ENCODE results near the gene POLR3A.
"Not testable (repeated sequence)": the region's sequence is repeated elsewhere in the genome, so short reads cannot be mapped to it uniquely, and the experiment has no call there.

POLR3A gene
- total RNA-seq: 50.3 to 58.1 reads per million in 2 donors

DNA sequence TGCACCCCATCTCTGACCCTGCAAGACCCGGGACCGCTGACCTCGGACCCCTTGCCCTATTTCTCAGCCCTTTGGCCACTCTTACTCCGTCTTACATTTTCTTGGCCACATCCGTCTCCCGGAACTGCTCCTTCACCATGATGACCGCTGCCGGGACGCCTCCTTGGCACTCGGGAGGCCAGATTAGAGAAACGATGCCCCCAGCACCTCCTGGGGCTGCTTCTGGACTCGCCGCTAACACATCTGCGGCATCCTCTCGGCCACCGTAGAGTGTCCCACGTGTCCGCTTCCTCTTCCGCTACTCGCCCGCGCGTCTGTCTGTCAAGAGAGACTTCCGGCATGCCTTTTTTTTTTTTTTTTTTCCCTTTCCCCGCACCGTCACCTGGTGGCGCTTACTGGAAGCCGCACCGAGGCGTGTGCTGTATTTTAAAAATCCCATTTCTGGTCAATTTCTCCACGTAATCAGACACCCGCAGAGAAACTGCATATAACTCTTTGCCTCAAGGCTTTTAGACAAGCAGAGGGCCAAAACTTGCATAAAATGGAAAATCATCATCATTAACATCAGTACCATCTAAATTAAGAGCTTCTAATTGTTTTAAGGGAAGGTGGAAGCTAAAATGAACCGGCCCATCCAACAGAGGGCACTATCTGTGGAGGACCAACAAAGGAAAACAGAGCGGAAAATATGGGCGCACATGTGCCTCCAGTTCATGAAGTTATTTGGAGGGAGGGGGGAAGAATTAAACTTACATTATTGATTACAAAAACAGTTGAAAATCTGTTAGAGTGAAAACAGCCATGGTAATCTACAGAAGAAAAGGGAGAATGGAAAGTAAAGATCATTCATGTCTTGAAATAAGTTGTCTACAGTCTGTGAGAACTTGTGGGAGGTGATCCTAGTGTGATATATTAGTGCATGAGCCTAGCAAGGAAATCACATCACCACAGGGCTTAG, at the start of gene POLR3A:
POLR3A (minus strand) TSS at position 247 of the 958 bp plus-strand sequence; CDS start at position 139, 108 bp downstream.
- peak; percentile 57 for DNase-seq

DNA sequence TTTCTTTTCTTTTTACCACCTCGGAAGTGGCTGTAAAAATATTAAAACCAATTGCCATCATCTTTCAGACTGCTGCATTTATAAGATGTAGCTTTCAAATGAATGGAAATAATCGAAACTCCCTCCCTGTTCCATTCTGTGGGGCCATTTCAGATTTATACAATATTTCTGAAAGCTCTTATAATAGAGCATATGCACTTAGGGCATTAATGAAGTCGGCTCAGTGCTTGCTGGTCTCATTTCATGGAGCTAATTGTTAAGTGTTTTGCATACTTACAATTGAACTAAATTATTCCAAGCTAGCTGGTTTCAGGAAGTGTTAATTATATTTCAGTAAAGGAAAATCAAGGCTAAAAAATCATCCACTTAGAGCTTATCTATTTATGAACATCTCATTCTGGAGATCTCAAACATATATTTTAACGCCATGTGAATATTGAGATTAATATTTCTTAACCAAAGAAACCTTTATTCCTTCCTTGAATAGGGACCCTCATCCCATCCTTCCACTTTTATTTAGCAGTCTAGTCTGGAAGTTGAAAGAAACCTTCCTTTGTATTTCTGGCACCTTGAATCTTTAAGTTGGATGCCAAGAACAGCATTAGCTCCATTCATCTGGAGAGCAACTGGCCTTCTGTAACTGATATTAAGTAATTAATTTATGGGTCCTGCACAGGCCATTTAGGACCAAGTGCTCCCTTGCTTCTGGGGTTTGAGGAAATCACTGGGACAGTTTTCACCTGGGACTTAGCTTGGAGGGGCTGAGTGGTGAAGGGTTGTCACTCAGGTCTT, 49.4 kb upstream of the POLR3A start:
- DNase-seq: no peak

DNA sequence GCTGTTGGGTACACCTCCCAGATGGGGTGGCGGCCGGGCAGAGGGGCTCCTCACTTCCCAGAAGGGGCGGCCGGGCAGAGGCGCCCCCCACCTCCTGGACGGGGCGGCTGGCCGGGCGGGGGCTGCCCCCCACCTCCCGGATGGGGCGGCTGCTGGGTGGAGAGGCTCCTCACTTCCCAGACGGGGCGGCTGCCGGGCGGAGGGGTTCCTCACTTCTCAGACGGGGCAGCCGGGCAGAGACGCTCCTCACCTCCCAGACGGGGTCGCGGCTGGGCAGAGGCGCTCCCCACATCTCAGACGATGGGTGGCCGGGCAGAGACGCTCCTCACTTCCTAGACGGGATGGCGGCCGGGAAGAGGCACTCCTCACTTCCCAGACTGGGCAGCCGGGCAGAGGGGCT, 46.5 kb upstream of the POLR3A start:
- DNase-seq: not testable (repeated sequence)

DNA sequence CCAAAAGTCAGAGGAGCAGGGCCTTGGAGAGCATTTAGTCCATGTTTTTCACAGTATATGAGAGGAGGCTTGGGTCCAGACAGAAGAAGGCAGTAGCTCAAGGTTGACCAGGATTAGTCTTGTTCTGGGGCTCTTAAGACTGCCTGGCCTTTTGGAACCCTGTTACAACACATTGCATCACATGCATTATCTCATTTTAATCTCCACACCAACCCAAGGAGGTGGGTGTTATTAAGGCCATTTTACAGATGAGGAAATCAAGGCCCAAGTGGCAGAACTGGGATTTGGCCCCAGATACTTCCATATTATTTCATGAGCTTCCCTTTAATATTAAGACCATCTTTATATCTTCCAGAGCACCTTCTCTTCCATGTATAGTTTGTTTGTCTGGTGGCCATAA, 43.2 kb upstream of the POLR3A start:
- no peak for DNase-seq

DNA sequence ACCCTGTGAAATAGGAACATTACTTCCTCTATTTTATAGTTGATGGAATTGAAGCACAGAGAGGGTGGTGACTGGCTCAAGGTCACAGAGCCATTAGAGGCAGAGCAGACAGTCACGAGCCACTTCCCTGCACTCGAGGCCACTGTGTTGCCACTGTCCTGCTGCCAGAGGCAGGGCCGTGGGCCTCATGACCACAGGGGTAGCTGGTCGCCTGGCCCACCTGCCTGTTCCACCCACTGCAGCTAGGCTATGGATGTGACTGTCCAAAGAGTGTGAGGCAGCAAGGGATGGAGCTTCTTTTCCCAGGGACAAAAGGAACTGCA, 42.5 kb upstream of the POLR3A start:
- no peak for DNase-seq

DNA sequence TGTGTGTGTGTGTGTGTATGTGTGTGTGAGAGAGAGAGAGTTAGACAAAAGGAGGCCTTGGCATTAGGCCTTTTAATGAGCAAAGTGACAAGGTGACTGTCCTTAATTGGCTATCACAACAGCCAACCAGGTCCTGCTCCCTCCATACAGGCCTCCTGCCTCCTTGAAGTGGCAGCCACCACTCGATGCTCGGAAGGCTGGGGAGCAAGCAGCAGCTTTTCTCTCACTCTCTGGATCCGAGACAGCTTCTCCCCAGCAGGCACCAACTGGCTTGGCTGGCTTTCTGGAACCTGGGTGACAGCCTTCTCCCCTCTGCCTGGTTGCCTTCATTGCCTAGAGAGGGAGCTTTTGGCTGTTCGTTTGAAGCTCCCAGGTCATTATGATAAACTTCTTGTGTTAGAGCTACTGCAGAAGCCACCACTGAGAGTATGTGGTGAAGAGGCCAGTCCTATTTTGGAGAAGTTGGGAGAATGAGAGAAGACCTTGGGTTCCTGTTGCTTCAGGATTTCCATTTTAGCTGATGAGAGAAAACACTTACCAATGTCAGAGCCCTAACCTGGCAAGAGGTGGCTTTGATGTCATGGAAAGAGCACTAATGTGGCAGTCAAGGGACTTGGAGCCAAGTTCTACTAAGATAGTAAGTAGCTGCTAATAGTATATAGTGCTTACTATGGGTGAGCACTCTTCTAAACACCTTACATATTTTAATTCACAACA, 42.0 kb upstream of the POLR3A start:
- DNase-seq: no peak

DNA sequence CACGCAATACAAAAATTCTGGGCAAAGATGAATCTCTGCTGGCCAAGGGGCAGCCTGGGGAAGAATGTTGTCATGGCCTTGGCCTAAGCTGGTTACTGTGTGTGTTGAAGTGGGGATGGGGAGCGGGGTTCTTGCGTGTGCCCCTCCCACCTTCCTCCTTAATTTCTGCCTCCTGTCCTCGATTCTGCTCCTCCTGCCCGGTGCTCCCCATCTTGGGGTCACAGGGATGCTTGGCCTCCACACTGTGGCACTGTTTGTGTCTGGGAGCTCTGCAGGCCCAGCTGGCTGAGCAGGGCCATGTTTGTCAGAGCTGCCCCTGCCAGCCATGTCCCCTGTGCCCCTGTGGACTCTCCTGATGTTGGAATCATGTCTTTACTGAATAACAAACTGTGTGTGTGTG, 41.4 kb upstream of the POLR3A start:
- no peak for DNase-seq

DNA sequence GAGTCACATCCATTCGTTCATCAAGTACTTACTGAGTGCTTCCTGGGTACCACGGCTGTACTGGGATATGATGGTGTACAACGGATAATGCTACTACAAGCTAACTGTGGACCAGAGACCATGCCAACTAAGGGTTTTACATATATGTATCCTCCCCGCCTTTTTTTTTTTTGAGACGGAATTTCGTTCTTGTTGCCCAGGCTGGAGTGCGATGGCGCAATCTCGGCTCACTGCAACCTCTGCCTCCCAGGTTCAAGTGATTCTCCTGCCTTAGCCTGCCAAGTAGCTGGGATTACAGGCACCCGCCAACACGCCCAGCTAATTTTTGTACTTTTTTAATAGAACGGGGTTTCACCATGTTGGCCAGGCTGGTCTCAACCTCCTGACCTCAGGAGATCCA, 40.7 kb upstream of the POLR3A start:
- not testable (repeated sequence) for DNase-seq

DNA sequence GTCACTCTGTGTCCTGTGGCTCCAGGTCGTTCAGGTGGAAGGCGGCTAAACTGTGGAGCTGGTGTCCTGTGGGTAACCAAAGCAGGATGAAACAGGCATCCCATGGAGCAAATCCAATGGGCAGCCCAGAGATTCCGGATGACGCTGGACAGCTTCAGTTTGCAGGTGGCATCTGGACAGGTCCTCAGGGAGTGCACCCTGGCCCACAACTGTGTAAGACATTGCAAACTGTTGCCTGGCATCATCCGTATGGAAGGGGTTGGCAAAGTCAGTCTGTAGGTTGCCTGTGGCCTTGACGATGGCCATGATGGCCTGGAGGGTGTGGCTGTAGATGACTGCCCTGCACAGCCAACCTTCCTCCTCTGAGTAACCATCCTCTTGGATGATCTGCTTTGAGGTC, 39.8 kb upstream of the POLR3A start:
- no peak for DNase-seq

DNA sequence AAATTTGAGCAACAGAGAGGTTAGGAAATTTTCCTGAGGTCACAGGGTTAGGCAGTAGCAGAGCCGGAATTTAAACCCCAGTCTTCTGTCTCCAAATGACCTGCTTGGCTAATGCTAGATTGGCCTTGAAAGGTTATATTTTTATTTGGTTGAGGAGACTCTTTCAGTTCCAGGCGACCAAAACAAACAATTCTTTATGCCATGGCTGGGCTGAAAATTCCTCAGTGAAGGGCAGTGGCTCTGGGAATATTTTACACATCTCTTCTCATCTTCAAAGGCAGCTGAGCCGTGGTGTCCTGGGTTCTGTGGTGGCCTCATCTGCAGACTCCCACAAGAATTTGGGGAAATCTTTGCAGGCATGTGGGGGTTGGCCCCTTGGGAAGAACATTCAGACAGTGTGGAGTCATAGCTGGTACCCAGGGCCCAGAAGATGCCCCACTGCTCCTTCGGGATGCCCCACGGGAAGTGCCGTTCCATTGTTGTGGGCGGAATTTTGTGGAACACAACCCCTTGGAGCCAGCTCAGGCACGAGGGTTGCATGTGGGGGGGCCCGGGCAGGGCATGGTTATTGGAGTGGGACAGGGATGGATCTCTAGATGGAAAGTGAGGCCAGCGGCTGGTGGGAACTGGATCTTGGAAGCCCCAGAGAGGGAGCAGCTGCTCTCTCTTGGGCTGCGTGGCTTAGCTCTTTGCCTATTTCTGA, 37.6 kb upstream of the POLR3A start:
- DNase-seq: no peak

DNA sequence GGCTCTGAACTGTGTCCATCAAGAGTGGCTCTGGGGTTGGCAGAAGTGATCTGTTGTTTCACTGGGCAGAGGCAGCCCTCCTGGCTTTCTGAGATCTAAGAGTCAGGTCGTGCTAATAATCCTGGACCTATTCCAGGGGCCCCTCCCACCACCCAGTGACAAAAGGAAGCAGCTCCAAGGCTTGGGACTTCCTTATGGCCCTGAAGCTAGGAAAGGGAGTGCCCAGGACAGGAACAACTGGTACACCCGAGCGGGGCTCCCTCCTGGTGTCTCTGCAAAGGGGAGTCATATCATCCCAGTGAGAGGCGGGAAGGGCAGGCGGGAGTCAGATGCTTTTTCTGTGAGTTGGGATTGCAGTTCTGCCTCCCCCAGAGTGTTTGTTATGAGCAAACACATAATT, 36.7 kb upstream of the POLR3A start:
- no peak for DNase-seq

DNA sequence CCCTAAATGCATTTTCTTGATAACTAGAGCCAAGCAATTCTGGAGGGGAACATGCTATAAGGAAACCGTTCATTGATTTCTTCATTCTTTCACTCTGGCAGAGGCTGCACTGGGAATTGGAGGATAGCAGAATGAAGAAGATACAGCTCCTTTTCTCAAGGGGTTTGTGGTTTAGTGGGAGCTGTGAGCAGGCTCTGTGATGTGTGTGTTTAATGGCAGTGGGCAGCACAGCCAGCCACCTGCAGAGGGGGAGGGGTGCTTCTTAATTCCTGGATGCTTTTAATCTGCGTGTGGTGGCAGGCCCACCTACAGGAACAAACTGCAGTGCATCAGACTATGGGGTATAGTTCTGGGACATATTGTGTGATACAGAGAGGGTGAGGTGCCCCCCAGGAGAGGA, 36.3 kb upstream of the POLR3A start:
- no peak for DNase-seq

DNA sequence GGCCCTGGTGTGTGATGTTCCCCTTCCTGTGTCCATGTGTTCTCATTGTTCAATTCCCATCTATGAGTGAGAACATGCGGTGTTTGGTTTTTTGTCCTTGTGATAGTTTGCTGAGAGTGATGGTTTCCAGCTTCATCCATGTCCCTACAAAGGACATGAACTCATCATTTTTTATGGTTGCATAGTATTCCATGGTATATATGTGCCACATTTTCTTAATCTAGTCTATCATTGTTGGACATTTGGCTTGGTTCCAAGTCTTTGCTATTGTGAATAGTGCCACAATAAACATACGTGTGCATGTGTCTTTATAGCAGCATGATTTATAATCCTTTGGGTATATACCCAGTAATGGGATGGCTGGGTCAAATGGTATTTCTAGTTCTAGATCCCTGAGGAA, 35.6 kb upstream of the POLR3A start:
- DNase-seq: not testable (repeated sequence)

DNA sequence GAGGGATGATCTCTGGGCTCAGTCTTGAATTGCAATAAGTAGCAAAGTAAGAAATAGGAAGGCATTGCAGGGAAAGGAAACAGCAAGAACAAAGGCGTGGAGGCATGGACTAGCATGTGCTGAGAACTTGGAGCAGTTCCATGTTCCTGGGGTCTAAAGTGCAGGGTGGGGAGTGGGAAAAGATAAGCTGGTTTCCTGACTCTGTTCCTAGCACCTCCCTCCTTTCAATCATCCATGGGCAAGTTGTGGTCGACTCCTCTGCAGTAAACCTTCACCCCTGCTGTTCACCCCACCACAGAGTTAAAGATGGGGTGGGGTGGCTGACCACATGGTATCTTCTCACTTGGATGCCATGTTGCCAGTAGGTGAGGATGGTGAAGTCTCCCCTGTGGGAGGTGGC, 33.9 kb upstream of the POLR3A start:
- no peak for DNase-seq

DNA sequence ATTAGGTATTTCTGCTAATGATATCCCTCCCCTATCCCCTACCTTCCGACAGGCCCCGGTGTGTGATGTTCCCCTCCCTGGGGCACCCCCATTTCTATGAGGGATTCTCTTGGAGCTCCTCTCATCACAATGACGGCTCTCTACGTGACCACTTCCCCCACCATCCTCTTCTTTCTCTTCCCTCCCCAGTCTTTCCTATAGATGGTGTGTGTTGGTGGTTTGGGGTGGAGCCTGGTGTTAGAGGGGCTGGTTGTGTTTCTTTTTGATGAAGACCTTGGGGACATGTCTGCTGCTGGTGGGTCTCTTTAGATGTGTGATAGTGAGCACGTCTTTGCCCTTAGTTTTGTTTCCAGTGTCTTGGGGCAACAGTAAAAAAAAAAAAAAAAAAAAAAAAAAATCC, 33.0 kb upstream of the POLR3A start:
- DNase-seq: no peak

DNA sequence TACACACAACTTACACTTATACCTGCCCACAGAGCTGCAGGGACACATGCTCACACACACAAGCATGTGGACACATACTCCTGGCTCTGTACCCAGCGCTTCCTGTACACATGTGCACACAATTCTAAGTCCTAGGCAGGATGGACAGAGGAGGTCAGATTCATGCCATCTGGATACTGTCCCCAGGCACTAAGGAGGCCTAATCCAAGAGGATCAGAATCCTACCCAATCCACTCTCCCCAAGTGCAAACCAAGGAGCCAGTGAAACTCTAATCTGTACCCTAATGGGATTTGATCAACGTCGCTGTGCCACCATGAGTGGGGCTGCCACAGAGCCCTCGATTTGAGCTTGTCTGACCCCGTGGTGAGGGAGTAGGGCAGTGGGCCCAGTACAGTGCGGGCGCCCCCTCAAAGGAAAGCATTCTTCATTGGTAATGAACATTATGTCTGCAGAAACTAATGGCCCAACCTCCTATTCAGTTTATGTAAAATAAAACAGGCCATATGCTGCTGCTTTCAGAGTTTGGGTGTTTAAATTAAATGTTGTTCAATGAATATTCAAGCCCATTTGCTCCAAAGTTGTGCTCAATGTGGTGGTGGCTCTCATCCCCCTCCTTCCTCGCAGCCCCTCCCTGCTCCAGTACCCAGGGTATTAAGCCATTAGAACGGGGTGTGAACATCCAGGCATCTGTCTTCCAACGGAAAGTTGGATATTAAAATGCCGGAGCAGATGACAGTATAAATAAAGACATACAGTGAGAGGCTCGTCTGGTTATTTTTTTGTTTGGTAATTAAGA, 30.8 kb upstream of the POLR3A start:
- DNase-seq: no peak

DNA sequence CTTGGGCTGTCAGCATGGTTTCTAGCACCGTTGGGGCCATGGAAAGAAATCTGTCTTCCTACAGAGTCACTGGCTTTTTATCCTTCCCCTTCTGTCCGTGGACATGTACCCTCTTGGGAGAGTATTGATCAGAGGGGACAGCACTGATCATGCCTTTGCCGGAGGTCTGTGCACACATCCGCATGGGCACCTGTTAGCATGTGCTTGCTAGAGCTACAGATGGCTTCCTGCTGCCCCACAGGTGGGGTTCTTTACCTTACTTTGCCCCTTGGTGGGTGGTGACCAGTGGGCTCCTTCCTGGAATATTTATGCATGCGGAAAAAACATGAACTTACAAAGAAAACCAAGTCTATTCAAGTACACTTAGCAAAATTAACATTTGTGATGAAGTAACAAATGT, 29.2 kb upstream of the POLR3A start:
- no peak for DNase-seq

DNA sequence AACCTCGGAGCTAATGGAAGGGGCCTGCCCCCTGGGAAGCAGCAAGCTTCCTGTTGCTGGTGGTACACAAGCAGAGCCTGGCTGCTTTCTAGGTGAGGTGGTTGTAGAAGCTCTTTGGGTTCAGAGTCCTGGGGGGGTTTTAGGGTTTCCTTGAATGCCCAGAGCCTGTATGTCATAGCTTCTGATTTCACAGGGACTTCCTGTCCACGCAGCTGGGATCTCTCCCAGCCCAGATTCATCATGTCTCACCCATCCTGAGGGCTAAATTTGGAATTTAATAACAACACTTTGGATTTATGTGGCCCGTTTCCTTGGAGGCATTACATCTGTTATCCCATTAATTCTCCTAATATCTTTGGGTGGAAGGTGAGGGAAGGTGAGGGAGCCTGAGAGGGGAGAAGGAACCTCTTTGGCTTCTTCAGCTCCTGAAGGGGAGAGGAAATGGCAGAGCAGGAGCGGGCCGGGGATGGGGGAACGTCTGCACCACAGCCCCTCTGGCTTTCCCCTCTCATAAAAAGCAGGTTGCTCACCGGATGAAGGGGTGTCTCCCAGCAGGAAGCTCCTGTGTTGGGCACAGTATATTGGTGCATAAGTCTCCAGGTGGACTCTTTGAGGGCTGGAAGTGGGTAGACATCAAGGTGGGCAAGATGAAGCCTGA, 24.0 kb upstream of the POLR3A start:
- DNase-seq: no peak

DNA sequence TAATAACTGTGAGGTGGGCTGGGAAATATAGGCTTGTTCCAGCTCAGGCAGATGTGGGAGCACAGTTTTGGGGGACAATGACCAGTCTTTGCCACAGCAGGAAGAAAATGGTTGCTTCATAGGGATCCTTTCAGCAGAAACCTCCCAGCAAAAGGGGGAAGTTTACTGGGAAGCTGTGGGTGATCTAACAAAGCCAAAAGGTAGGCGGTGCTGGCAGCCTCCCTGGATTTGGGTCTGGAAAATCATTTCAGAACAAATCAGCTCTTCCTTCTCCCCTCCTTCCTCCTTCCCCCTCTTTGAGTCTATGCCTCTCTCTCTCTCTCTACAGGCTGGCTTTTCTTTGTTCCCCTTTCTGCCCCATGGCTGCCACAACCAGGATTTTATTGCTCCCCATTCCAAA, 20.5 kb upstream of the POLR3A start:
- DNase-seq: no peak

DNA sequence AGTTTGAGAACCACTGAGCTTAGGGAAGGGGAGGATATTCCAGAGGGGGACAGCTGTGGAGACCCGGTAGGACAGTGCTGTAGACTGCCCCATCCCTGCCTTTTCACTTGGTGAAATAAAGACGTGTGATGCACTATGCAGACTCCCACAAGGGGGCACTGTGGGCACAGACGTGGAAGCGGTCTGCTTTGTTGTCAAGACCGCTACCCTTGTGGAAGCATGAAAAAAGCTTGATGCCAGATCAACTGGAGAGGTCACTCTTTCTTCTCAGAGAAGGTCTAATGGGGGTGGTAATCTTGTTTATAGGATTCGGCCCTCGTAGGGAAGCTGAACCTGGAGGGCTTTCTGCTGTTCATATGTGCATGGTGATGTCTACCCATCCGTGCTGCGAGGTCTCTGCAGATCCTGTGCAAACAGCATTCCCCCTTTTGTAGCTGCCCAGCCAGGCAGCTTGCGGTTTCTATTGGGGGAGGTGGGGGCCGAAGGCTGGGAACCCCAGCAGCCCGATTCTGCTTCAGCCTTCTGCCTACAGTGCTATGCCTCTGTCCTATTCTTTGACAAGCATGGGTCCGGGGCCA, 18.1 kb upstream of the POLR3A start:
- no peak for DNase-seq

DNA sequence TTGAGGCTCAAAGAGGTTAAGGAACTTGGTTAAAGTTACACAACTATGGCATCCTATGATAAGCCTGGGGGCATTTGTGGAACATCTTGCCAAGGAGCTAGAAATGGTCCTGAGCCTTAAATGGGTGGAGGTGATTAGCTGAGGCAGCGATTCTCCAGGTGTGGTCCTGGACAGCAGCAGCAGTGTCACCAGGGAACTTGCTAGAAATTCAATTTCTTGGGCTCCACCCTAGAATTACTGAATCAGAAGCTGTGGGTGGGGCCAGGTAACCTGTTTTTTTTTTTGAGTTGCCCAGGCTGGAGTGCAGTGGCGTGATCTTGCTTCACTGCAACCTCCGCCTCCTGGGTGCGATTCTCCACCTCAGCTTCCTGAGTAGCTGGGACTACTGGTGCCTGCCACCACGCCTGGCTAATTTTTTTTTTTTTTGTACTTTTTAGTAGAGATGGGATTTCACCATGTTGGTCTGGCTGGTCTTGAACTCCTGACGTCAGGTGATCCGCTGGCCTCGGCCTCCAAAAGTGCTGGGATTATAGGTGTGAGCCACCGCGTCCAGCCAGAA, 17.5 kb upstream of the POLR3A start:
- DNase-seq: no peak
